ENCODE measurements around the gene SMCO4. TPM values are rescaled to one million over a fixed set of nuclear protein-coding genes. Genes with fewer than 3 reads are reported as not detected.

The SMCO4 gene
- total RNA-seq, 1 experiment from 2014 or later, result 9.3 TPM

GRCh38 chr11:93481696-93482095, 61.5 kb downstream of the SMCO4 start:
- Histone ChIP-seq H3K36me3 (ENCODE audit: insufficient read depth, low read length, poor library complexity, severe bottlenecking) (no peaks in the 10 kb centered on the region), H3K4me3 (ENCODE audit: low read depth, low read length, poor library complexity, severe bottlenecking) (no peak overlapping the region), H3K27ac (ENCODE audit: low read depth, low read length, poor library complexity, severe bottlenecking) (no peak overlapping the region), H3K27me3 (replicated peaks; ENCODE audit: insufficient read depth, low read depth, low read length, poor library complexity) (no peaks in the 10 kb centered on the region), H3K4me1 (ENCODE audit: insufficient read depth, low read length, poor library complexity, severe bottlenecking) (no peaks in the 10 kb centered on the region), H3K9me3 (ENCODE audit: low read depth, low read length, poor library complexity, severe bottlenecking) (no peaks in the 10 kb centered on the region)
- DNase-seq (ENCODE audit: low spot score), result no peak
- POLR2A ChIA-PET (ENCODE audit: low non-redundant PET), result no interaction called here
- no TSS peak for BruUV-seq (replicated peaks)
- TF ChIP-seq EZH2 (IDR thresholded peaks at IDR 0.05; ENCODE audit: borderline replicate concordance, low read depth, low read length, poor library complexity, severe bottlenecking), result no peak
- TF ChIP-seq CTCF (conservative IDR thresholded peaks at IDR 0.05; ENCODE audit: low read depth, low read length), result no peak
- CTCF ChIA-PET, result no interaction called here
- intact Hi-C loops (cut with micrococcal nuclease; ENCODE audit: unreplicated experiment), result no loop called here

GRCh38 chr11:93481279-93481678, 61.9 kb downstream of the SMCO4 start:
- CTCF ChIA-PET, result no interaction called here
- BruUV-seq (replicated peaks), result no TSS peak
- Histone ChIP-seq H3K4me3 (ENCODE audit: low read depth, low read length, poor library complexity, severe bottlenecking) (no peak overlapping the region), H3K9me3 (ENCODE audit: low read depth, low read length, poor library complexity, severe bottlenecking) (no peaks in the 10 kb centered on the region), H3K36me3 (ENCODE audit: insufficient read depth, low read length, poor library complexity, severe bottlenecking) (no peaks in the 10 kb centered on the region), H3K4me1 (ENCODE audit: insufficient read depth, low read length, poor library complexity, severe bottlenecking) (no peaks in the 10 kb centered on the region), H3K27ac (ENCODE audit: low read depth, low read length, poor library complexity, severe bottlenecking) (no peak overlapping the region), H3K27me3 (replicated peaks; ENCODE audit: insufficient read depth, low read depth, low read length, poor library complexity) (no peaks in the 10 kb centered on the region)
- no peak for DNase-seq (ENCODE audit: low spot score)
- TF ChIP-seq CTCF (conservative IDR thresholded peaks at IDR 0.05; ENCODE audit: low read depth, low read length), result no peak
- TF ChIP-seq EZH2 (IDR thresholded peaks at IDR 0.05; ENCODE audit: borderline replicate concordance, low read depth, low read length, poor library complexity, severe bottlenecking), result no peak
- POLR2A ChIA-PET (ENCODE audit: low non-redundant PET), result no interaction called here
- intact Hi-C loops (cut with micrococcal nuclease; ENCODE audit: unreplicated experiment), result no loop called here

- POLR2A ChIA-PET (ENCODE audit: low non-redundant PET), result no interaction called here
- Histone ChIP-seq H3K27ac (ENCODE audit: low read depth, low read length, poor library complexity, severe bottlenecking) (no peak overlapping the region), H3K4me1 (ENCODE audit: insufficient read depth, low read length, poor library complexity, severe bottlenecking) (no peaks in the 10 kb centered on the region), H3K9me3 (ENCODE audit: low read depth, low read length, poor library complexity, severe bottlenecking) (no peaks in the 10 kb centered on the region), H3K36me3 (ENCODE audit: insufficient read depth, low read length, poor library complexity, severe bottlenecking) (no peaks in the 10 kb centered on the region), H3K4me3 (ENCODE audit: low read depth, low read length, poor library complexity, severe bottlenecking) (no peak overlapping the region), H3K27me3 (replicated peaks; ENCODE audit: insufficient read depth, low read depth, low read length, poor library complexity) (no peaks in the 10 kb centered on the region)
- intact Hi-C loops (cut with micrococcal nuclease; ENCODE audit: unreplicated experiment), result no loop called here
- TF ChIP-seq CTCF (conservative IDR thresholded peaks at IDR 0.05; ENCODE audit: low read depth, low read length) (no peak), EZH2 (IDR thresholded peaks at IDR 0.05; ENCODE audit: borderline replicate concordance, low read depth, low read length, poor library complexity, severe bottlenecking) (no peak)
- no peak for DNase-seq (ENCODE audit: low spot score)
- no TSS peak for BruUV-seq (replicated peaks)
- CTCF ChIA-PET, result no interaction called here
Measured at GRCh38 chr11:93480756-93481155, 62.4 kb downstream of the SMCO4 start.
